ENCODE results near the gene TMEM63C.

Gene TMEM63C

DNA sequence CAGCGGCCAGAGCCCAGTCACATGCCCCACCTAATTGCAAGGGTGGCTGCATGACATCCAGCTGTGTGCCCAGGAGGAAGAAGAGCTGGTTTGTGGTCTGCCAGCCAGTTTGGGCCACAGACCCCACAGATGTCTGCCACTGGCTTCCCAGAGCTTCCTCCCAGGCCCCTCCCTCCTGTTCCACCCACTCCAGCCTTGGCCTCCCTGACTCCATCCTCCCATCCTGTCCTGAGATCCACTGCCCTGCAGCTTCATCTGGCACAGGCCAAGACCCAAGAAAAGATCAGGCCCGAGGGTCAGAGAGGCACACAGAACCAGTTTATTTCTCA, 83.6 kb downstream of the TMEM63C start:
- POLR2A ChIA-PET: no interaction called here
- H3K27me3 ChIP-seq (replicated peaks in 2 of 5; ENCODE audit: control insufficient read depth in 4 of 5, insufficient read depth in 5 of 5, low read length in 4 of 5): peaks cover 0 to 25% (median 11%) of the 10 kb centered on the region in 5 experiments

DNA sequence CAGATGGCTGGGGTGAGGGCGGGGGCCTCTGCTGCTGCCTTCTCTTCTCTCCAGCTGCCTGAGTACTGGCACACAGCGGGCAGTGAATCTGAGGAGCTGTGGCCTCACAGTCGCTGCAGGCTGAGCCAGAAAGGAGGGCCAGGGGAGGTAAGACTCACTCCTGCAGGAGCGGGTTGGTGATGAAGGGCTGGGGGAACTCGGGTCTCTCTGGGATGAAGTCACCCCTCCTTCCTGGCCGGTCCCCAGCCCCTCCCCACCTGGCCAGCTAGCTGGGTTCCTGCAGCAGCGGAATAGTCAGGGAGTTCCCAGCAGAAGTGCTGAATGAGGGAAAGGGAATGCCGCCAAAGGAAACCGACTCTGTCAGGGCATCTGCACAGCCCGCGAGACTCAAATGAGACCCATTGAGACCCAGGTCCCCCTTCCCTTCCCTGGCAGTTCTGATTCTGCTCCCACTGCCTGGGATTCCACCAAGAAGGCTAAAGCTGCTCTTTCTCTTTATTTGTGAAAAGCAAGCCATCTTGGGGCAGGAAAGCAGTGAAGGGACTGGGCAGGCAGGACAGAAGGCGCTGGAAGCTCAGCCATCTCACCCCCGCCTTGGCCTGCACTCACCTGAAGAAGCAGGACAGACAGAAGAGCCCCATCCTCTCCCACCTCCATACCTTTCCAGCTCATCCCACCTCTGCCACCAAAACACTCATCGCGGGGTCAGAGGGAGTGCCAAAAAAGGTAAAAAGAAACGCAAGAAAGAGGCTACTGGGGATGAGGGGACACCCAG, 84.2 kb downstream of the TMEM63C start:
- Histone ChIP-seq H3K36me3 (ENCODE audit: control insufficient read depth in 4 of 4, insufficient read depth in 4 of 4, low read length in 3 of 4) (no peaks in the 10 kb centered on the region), H3K4me3 (ENCODE audit: control insufficient read depth in 1 of 7, extremely low read depth in 1 of 7, insufficient read depth in 4 of 7, low read depth in 2 of 7, low read length in 6 of 7) (no peak overlapping the region), H3K27ac (ENCODE audit: insufficient read depth in 1 of 2, low read depth in 1 of 2, low read length in 2 of 2, poor library complexity in 1 of 2, severe bottlenecking in 2 of 2) (no peak overlapping the region), H3K27me3 (replicated peaks in 2 of 5; ENCODE audit: control insufficient read depth in 4 of 5, insufficient read depth in 5 of 5, low read length in 4 of 5) (peaks cover 0 to 31% (median 11%) of the 10 kb centered on the region in 5 experiments), H3K9me3 (ENCODE audit: control extremely low read depth in 1 of 5, control insufficient read depth in 4 of 5, insufficient read depth in 2 of 5, low read depth in 1 of 5, low read length in 4 of 5) (peaks cover 0 to 7% (median 3%) of the 10 kb centered on the region in 5 experiments), H3K4me1 (ENCODE audit: control extremely low read depth in 1 of 4, control insufficient read depth in 4 of 4, insufficient read depth in 4 of 4, low read length in 3 of 4) (peaks cover 0 to 29% (median 21%) of the 10 kb centered on the region in 4 experiments)
- ChIA-PET POLR2A (interaction anchor here (0.5 kb wide), 1 partner anchor 173 kb away, joined by 3 read pairs; no protein-coding TSS in a partner anchor), CTCF (interaction anchor here (3.0 kb wide), 1 partner anchor 9 kb away, joined by 8 read pairs; no protein-coding TSS in a partner anchor)
- 97% methylated on average over 6 of the region's 16 CpGs for WGBS (ENCODE audit: insufficient coverage)
- DNase-seq: no peak

More for the DNA sequence above, 83.6 kb downstream of the TMEM63C start:
- Histone ChIP-seq H3K27ac (ENCODE audit: insufficient read depth in 1 of 2, low read depth in 1 of 2, low read length in 2 of 2, poor library complexity in 1 of 2, severe bottlenecking in 2 of 2) (no peak overlapping the region), H3K9me3 (ENCODE audit: control extremely low read depth in 1 of 5, control insufficient read depth in 4 of 5, insufficient read depth in 2 of 5, low read depth in 1 of 5, low read length in 4 of 5) (peaks cover 0 to 7% (median 3%) of the 10 kb centered on the region in 5 experiments), H3K4me3 (ENCODE audit: control insufficient read depth in 1 of 7, extremely low read depth in 1 of 7, insufficient read depth in 4 of 7, low read depth in 2 of 7, low read length in 6 of 7) (no peak overlapping the region), H3K36me3 (ENCODE audit: control insufficient read depth in 4 of 4, insufficient read depth in 4 of 4, low read length in 3 of 4) (no peaks in the 10 kb centered on the region), H3K4me1 (ENCODE audit: control extremely low read depth in 1 of 4, control insufficient read depth in 4 of 4, insufficient read depth in 4 of 4, low read length in 3 of 4) (peaks cover 0 to 29% (median 21%) of the 10 kb centered on the region in 4 experiments)
- peak in 1 of 3 donors; percentile 13 for DNase-seq
- 85% methylated on average over 2 of the region's 2 CpGs for WGBS (ENCODE audit: insufficient coverage)
- CTCF ChIA-PET: interaction anchor here (3.0 kb wide), 1 partner anchor 10 kb away, joined by 8 read pairs; no protein-coding TSS in a partner anchor

DNA sequence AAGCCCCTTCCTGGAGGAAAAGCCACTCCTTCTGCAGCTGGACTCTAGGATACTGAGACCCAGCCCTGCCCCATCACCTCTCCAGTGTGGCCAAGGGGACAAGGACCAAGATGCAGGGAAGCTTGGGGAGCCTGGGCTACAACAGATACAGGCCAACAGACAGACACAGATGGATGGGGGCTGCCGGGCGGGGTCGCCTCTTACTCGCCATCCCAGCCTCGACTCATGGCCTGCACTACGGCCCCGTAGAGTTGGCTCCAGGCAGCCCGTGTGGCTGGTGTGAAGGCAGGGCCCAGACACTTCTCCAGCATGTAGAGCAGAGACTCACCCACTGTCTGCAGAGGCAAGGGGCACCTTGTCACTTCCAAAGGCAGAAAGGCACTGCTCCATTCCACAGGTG, 84.7 kb downstream of the TMEM63C start:
- H3K27me3 ChIP-seq (replicated peaks in 2 of 5; ENCODE audit: control insufficient read depth in 4 of 5, insufficient read depth in 5 of 5, low read length in 4 of 5): peaks cover 0 to 37% (median 13%) of the 10 kb centered on the region in 5 experiments
- ChIA-PET POLR2A (interaction anchor here (0.5 kb wide), 1 partner anchor 174 kb away, joined by 3 read pairs; no protein-coding TSS in a partner anchor), CTCF (interaction anchor here (3.0 kb wide), 1 partner anchor 9 kb away, joined by 8 read pairs; no protein-coding TSS in a partner anchor)
- H3K4me3 ChIP-seq (ENCODE audit: control insufficient read depth in 1 of 7, extremely low read depth in 1 of 7, insufficient read depth in 4 of 7, low read depth in 2 of 7, low read length in 6 of 7): no peak overlapping the region
- peaks cover 0 to 29% (median 22%) of the 10 kb centered on the region in 4 experiments for H3K4me1 ChIP-seq (ENCODE audit: control extremely low read depth in 1 of 4, control insufficient read depth in 4 of 4, insufficient read depth in 4 of 4, low read length in 3 of 4)
- WGBS (ENCODE audit: insufficient coverage): 95% methylated on average over 8 of the region's 8 CpGs
- H3K36me3 ChIP-seq (ENCODE audit: control insufficient read depth in 4 of 4, insufficient read depth in 4 of 4, low read length in 3 of 4): no peaks in the 10 kb centered on the region
- H3K27ac ChIP-seq (ENCODE audit: insufficient read depth in 1 of 2, low read depth in 1 of 2, low read length in 2 of 2, poor library complexity in 1 of 2, severe bottlenecking in 2 of 2): no peak overlapping the region
- peaks cover 0 to 7% (median 3%) of the 10 kb centered on the region in 5 experiments for H3K9me3 ChIP-seq (ENCODE audit: control extremely low read depth in 1 of 5, control insufficient read depth in 4 of 5, insufficient read depth in 2 of 5, low read depth in 1 of 5, low read length in 4 of 5)
- DNase-seq: no peak

DNA sequence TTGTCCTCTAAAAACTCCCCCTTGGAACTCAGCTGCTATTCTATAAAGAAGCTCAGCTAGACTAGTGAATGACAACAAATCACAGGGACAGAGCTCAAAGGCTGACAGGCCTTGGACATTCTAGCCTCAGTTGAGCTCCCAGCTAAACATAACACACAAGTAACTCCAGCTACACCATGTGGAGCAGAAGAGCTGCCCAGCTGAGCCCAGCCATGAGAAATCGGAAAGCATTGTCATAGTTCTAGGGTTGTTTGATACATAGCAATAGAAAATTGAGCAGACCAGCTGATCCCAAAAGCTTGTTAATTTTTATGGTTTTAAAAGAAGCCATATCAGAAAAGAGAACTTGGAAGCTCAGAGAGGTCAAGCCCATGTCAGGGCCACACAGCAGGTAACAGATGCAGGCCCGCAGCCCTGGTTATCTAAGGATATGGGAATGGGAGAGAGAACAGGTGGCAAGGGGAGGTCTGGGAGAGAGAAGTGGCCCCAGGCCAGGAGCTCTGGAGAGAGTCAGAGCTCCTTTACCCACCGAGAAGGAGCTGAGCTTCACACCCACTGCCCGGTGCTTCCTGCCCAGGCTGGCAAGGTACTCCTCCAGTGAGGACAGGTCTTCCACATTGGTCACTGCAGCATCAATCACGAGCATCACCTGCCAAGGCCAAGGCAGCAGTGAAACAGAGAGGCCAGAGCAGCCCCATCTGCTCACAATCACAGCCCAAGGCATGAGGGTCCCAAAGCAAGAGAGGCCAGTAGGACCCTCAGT, 86.5 kb downstream of the TMEM63C start:
- peaks cover 0 to 7% (median 3%) of the 10 kb centered on the region in 5 experiments for H3K9me3 ChIP-seq (ENCODE audit: control extremely low read depth in 1 of 5, control insufficient read depth in 4 of 5, insufficient read depth in 2 of 5, low read depth in 1 of 5, low read length in 4 of 5)
- no peak for DNase-seq
- ChIA-PET POLR2A (interaction anchor here (0.6 kb wide), 1 partner anchor 1089 kb away, joined by 3 read pairs; no protein-coding TSS in a partner anchor), CTCF (interaction anchor here (0.9 to 1.9 kb wide), 6 partner anchors 11 to 73 kb away, joined by 3 to 4 read pairs (median 3); no protein-coding TSS in a partner anchor)
- H3K4me1 ChIP-seq (ENCODE audit: control extremely low read depth in 1 of 4, control insufficient read depth in 4 of 4, insufficient read depth in 4 of 4, low read length in 3 of 4): peaks cover 0 to 29% (median 23%) of the 10 kb centered on the region in 4 experiments
- H3K27me3 ChIP-seq (replicated peaks in 2 of 5; ENCODE audit: control insufficient read depth in 4 of 5, insufficient read depth in 5 of 5, low read length in 4 of 5): peaks cover 0 to 55% (median 19%) of the 10 kb centered on the region in 5 experiments
- 94% methylated on average over 4 of the region's 5 CpGs for WGBS (ENCODE audit: insufficient coverage)
- no peak overlapping the region for H3K27ac ChIP-seq (ENCODE audit: insufficient read depth in 1 of 2, low read depth in 1 of 2, low read length in 2 of 2, poor library complexity in 1 of 2, severe bottlenecking in 2 of 2)
- H3K4me3 ChIP-seq (ENCODE audit: control insufficient read depth in 1 of 7, extremely low read depth in 1 of 7, insufficient read depth in 4 of 7, low read depth in 2 of 7, low read length in 6 of 7): no peak overlapping the region
- no peaks in the 10 kb centered on the region for H3K36me3 ChIP-seq (ENCODE audit: control insufficient read depth in 4 of 4, insufficient read depth in 4 of 4, low read length in 3 of 4)

DNA sequence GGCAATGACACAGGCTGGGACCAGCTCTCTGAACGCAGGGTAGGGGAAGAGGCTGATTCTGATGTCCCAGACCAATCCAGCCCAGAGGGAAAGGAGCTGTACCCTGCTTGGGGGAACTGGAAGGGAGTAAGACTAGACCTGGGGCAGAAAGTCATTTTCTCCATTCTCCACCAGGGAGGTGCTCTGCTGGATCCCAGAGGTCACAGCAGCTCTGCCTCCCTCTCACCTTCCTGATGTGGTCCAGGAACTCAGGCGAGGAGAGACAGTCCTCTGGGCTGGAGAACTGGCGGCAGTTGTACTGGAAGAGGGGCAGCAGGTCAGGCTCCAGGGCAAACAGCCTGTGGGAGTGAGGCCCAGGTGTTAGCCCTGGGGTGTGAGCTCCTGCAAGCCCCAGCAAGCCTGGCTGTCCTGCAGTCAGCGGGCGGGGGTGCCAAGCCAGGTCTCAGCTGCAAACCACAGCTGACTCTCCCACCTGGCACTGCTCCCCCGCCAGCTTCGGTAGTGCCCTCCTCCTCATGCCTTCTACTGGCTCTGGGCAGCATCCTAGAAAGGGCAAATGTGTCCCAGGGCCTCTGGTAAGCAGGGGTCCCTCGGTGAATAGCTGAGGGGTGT, 87.5 kb downstream of the TMEM63C start:
- no peak overlapping the region for H3K27ac ChIP-seq (ENCODE audit: insufficient read depth in 1 of 2, low read depth in 1 of 2, low read length in 2 of 2, poor library complexity in 1 of 2, severe bottlenecking in 2 of 2)
- H3K36me3 ChIP-seq (ENCODE audit: control insufficient read depth in 4 of 4, insufficient read depth in 4 of 4, low read length in 3 of 4): no peaks in the 10 kb centered on the region
- POLR2A ChIA-PET: no interaction called here
- no peak overlapping the region for H3K4me3 ChIP-seq (ENCODE audit: control insufficient read depth in 1 of 7, extremely low read depth in 1 of 7, insufficient read depth in 4 of 7, low read depth in 2 of 7, low read length in 6 of 7)
- WGBS (ENCODE audit: insufficient coverage): 78% methylated on average over 5 of the region's 8 CpGs
- CTCF ChIA-PET: interaction anchor here (0.9 kb wide), 1 partner anchor 27 kb away, joined by 3 read pairs; no protein-coding TSS in a partner anchor
- peak in 2 of 3 donors; percentile 54 to 56 for DNase-seq
- peaks cover 0 to 29% (median 23%) of the 10 kb centered on the region in 4 experiments for H3K4me1 ChIP-seq (ENCODE audit: control extremely low read depth in 1 of 4, control insufficient read depth in 4 of 4, insufficient read depth in 4 of 4, low read length in 3 of 4)
- H3K27me3 ChIP-seq (replicated peaks in 2 of 5; ENCODE audit: control insufficient read depth in 4 of 5, insufficient read depth in 5 of 5, low read length in 4 of 5): peaks cover 0 to 56% (median 19%) of the 10 kb centered on the region in 5 experiments
- H3K9me3 ChIP-seq (ENCODE audit: control extremely low read depth in 1 of 5, control insufficient read depth in 4 of 5, insufficient read depth in 2 of 5, low read depth in 1 of 5, low read length in 4 of 5): peaks cover 0 to 7% (median 3%) of the 10 kb centered on the region in 5 experiments

DNA sequence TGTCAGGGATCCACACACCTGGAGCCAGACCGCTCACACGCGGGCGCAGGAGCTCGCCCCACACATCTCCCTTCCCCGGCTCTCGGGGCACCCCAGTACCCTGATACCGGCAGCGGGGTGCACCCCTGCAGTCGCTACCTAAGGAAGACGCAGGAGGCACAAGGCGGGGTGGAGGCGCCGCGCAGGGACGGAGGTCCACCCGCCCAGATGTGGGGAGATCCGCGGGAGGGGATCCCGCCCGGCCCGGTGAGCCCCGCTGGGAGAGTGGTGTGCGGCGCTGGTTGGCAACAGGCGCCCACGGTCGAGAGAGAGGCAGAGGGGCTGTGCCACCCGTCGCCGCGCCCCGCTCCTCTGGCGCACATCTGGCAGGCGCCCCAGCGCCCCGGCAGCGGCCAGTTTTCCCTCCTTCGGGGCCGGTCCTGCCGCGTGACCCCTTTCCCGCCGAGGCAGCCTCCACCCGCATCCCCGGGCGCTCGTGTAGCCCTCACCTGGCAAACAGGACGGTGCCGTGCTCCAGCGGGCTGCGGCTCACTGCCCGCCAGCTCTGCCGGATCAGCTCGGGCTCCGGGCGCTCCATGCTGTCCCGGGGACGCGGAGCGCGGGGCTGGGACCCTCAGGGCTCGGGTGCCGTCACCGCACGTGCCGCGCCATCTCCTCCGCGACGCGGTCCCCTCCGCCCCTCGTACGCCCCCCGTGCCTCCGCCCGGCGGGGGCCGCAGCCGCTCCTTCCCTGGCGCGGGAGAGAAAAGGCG, 88.9 kb downstream of the TMEM63C start:
- H3K4me3 ChIP-seq (ENCODE audit: control insufficient read depth in 1 of 7, extremely low read depth in 1 of 7, insufficient read depth in 4 of 7, low read depth in 2 of 7, low read length in 6 of 7): peak overlapping the region in 4 of 7 experiments; percentile 20 to 46 (median 38)
- no peaks in the 10 kb centered on the region for H3K36me3 ChIP-seq (ENCODE audit: control insufficient read depth in 4 of 4, insufficient read depth in 4 of 4, low read length in 3 of 4)
- DNase-seq: peak in 2 of 3 donors; percentile 13 to 27
- ChIA-PET CTCF (interaction anchor here (0.8 kb wide), 1 partner anchor 31 kb away, joined by 3 read pairs; no protein-coding TSS in a partner anchor), POLR2A (no interaction called here)
- peaks cover 0 to 23% (median 16%) of the 10 kb centered on the region in 4 experiments for H3K4me1 ChIP-seq (ENCODE audit: control extremely low read depth in 1 of 4, control insufficient read depth in 4 of 4, insufficient read depth in 4 of 4, low read length in 3 of 4)
- H3K27me3 ChIP-seq (replicated peaks in 2 of 5; ENCODE audit: control insufficient read depth in 4 of 5, insufficient read depth in 5 of 5, low read length in 4 of 5): peaks cover 0 to 56% (median 19%) of the 10 kb centered on the region in 5 experiments
- H3K9me3 ChIP-seq (ENCODE audit: control extremely low read depth in 1 of 5, control insufficient read depth in 4 of 5, insufficient read depth in 2 of 5, low read depth in 1 of 5, low read length in 4 of 5): peaks cover 0 to 7% (median 3%) of the 10 kb centered on the region in 5 experiments
- WGBS (ENCODE audit: insufficient coverage): 2% methylated on average over 56 of the region's 84 CpGs
- no peak overlapping the region for H3K27ac ChIP-seq (ENCODE audit: insufficient read depth in 1 of 2, low read depth in 1 of 2, low read length in 2 of 2, poor library complexity in 1 of 2, severe bottlenecking in 2 of 2)

All from common myeloid progenitor, CD34-positive (primary cell).